ENCODE measurements around the gene GLTPD2. TPM values are rescaled to one million over a fixed set of nuclear protein-coding genes. Genes with fewer than 3 reads are reported as not detected.

Gene GLTPD2
- total RNA-seq, 1 donor from 2014 or later, result not detected

GRCh38 chr17:4833941-4834680 lies 45.3 kb downstream of the GLTPD2 start:
- no peaks in the 10 kb centered on the region for H3K9me3 ChIP-seq
- peaks cover 46% of the 10 kb centered on the region for H3K4me1 ChIP-seq
- H3K36me3 ChIP-seq, result peaks cover 3% of the 10 kb centered on the region
- intact Hi-C loops (cut with DNase I), result no loop called here
- ATAC-seq, result peak; percentile 5 to 31
- peak; percentile 61 for DNase-seq
- peak overlapping the region; percentile 93 for H3K27ac ChIP-seq
- no peak for TF ChIP-seq CTCF (IDR thresholded peaks at IDR 0.05)
- H3K4me3 ChIP-seq, result peak overlapping the region; percentile 99
- H3K27me3 ChIP-seq (ENCODE audit: low read depth), result no peaks in the 10 kb centered on the region

GRCh38 chr17:4834681-4835020 lies 45.9 kb downstream of the GLTPD2 start:
- Histone ChIP-seq H3K36me3 (peaks cover 3% of the 10 kb centered on the region), H3K27ac (peak overlapping the region; percentile 93), H3K4me3 (peak overlapping the region; percentile 99), H3K9me3 (no peaks in the 10 kb centered on the region), H3K4me1 (peaks cover 51% of the 10 kb centered on the region), H3K27me3 (ENCODE audit: low read depth) (no peaks in the 10 kb centered on the region)
- ATAC-seq, result no peak
- TF ChIP-seq CTCF (IDR thresholded peaks at IDR 0.05), result no peak
- intact Hi-C loops (cut with DNase I), result no loop called here
- no peak for DNase-seq

- DNase-seq, result no peak
- Histone ChIP-seq H3K27ac (no peak overlapping the region), H3K4me3 (no peak overlapping the region), H3K4me1 (peaks cover 65% of the 10 kb centered on the region), H3K9me3 (no peaks in the 10 kb centered on the region), H3K27me3 (ENCODE audit: low read depth) (no peaks in the 10 kb centered on the region), H3K36me3 (peaks cover 3% of the 10 kb centered on the region)
- no peak for TF ChIP-seq CTCF (IDR thresholded peaks at IDR 0.05)
- no peak for ATAC-seq
- intact Hi-C loops (cut with DNase I), result no loop called here
Measured at GRCh38 chr17:4836221-4836620, 47.5 kb downstream of the GLTPD2 start.

- H3K27ac ChIP-seq, result peak overlapping the region; percentile 1
- TF ChIP-seq CTCF (IDR thresholded peaks at IDR 0.05), result no peak
- peaks cover 70% of the 10 kb centered on the region for H3K4me1 ChIP-seq
Measured at GRCh38 chr17:4837471-4838308, 48.9 kb downstream of the GLTPD2 start.

GRCh38 chr17:4838309-4838785 lies 49.6 kb downstream of the GLTPD2 start:
- H3K36me3 ChIP-seq, result peaks cover 3% of the 10 kb centered on the region
- no peak overlapping the region for H3K4me3 ChIP-seq
- H3K4me1 ChIP-seq, result peaks cover 76% of the 10 kb centered on the region
- H3K27ac ChIP-seq, result no peak overlapping the region
- ATAC-seq (no peak), DNase-seq (no peak)
- H3K9me3 ChIP-seq, result no peaks in the 10 kb centered on the region
- no peak for TF ChIP-seq CTCF (IDR thresholded peaks at IDR 0.05)
- H3K27me3 ChIP-seq (ENCODE audit: low read depth), result no peaks in the 10 kb centered on the region
- intact Hi-C loops (cut with DNase I), result no loop called here

More at GRCh38 chr17:4837471-4838308, 48.9 kb downstream of the GLTPD2 start:
- intact Hi-C loops (cut with DNase I), result no loop called here
- no peak overlapping the region for H3K4me3 ChIP-seq
- DNase-seq (no peak), ATAC-seq (no peak)
- H3K9me3 ChIP-seq, result no peaks in the 10 kb centered on the region
- H3K36me3 ChIP-seq, result peaks cover 3% of the 10 kb centered on the region
- H3K27me3 ChIP-seq (ENCODE audit: low read depth), result no peaks in the 10 kb centered on the region

Data from lower lobe of right lung (tissue), 2 donors.